SK-N-SH treated with all-trans-retinoic acid at 6 μM for 48 hours (cell line): Measurements from ENCODE around the gene CTXN1.

Experiments
- ATAC-seq: fragments of 200-7000 bp; cut with Tn5 transposase; 3 replicates; pipeline ENCODE4 v1.9.1; 2020; ENCODE audit warnings: mild to moderate bottlenecking, moderate library complexity
- ARNTL ChIP-seq: fragments of 450-650 bp; formaldehyde crosslinking; IDR thresholded peaks from 2 replicates; pipeline ENCODE4 v1.5.0; 2020; ENCODE audit warnings: low read depth, mild to moderate bottlenecking, moderate library complexity, borderline replicate concordance
- BACH2 ChIP-seq: fragments of 250-450 bp; sonication (Bioruptor Pico); IDR thresholded peaks from 2 replicates; pipeline ENCODE4 v1.9.0; 2021; ENCODE audit warnings: mild to moderate bottlenecking, borderline replicate concordance
- GLIS3 ChIP-seq: fragments of 250-450 bp; sonication (Bioruptor Pico); IDR thresholded peaks from 2 replicates; pipeline ENCODE4 v1.5.0; 2020; ENCODE audit warnings: mild to moderate bottlenecking, moderate library complexity
- PATZ1 ChIP-seq: fragments of 250-450 bp; sonication (Bioruptor Pico); IDR thresholded peaks from 2 replicates; pipeline ENCODE4 v1.8.0; 2020; ENCODE audit warnings: mild to moderate bottlenecking, moderate library complexity, borderline replicate concordance
- RARB ChIP-seq: fragments of 250-450 bp; sonication (Bioruptor Pico); IDR thresholded peaks from 2 replicates; pipeline ENCODE4 v1.8.0; 2021; ENCODE audit warnings: mild to moderate bottlenecking, moderate library complexity
- TCF4 ChIP-seq: fragments of 250-450 bp; sonication (Bioruptor Pico); IDR thresholded peaks from 2 replicates; pipeline ENCODE4 v1.8.0; 2021; ENCODE audit warnings: mild to moderate bottlenecking, moderate library complexity, borderline replicate concordance
- TOX ChIP-seq: fragments of 250-450 bp; sonication (Bioruptor Pico); IDR thresholded peaks from 2 replicates; pipeline ENCODE4 v1.8.0; 2021; ENCODE audit warnings: mild to moderate bottlenecking, moderate library complexity, borderline replicate concordance
- TSHZ2 ChIP-seq: fragments of 250-450 bp; sonication (Bioruptor Pico); IDR thresholded peaks from 2 replicates; pipeline ENCODE4 v1.5.0; 2020; ENCODE audit warnings: mild to moderate bottlenecking, moderate library complexity
- ZC3H10 ChIP-seq: fragments of 250-450 bp; sonication (Bioruptor Pico); IDR thresholded peaks from 2 replicates; pipeline ENCODE4 v1.5.1; 2021; ENCODE audit warnings: mild to moderate bottlenecking, moderate library complexity
- ZFP3 ChIP-seq: fragments of 250-450 bp; sonication (Bioruptor Pico); IDR thresholded peaks from 2 replicates; pipeline ENCODE4 v1.5.0; 2020; ENCODE audit warnings: mild to moderate bottlenecking, moderate library complexity
- ZNF565 ChIP-seq: fragments of 450-650 bp; formaldehyde crosslinking; conservative IDR thresholded peaks from 2 replicates; pipeline ENCODE4 v1.5.0; 2020; ENCODE audit warnings: low read depth, mild to moderate bottlenecking, moderate library complexity
- ZNF70 ChIP-seq: fragments of 450-650 bp; formaldehyde crosslinking; IDR thresholded peaks from 2 replicates; pipeline ENCODE4 v1.5.0; 2020; ENCODE audit warnings: mild to moderate bottlenecking, moderate library complexity
- ZNF8 ChIP-seq: fragments of 450-650 bp; formaldehyde crosslinking; IDR thresholded peaks from 2 replicates; pipeline ENCODE4 v1.5.0; 2020; ENCODE audit warnings: mild to moderate bottlenecking, moderate library complexity
- TF ChIP-seq, protein P1 (sequence below): fragments of 250-450 bp; sonication (Bioruptor Pico); IDR thresholded peaks from 2 replicates; pipeline ENCODE4 v1.5.1; 2020; ENCODE audit warnings: low read depth, mild to moderate bottlenecking, moderate library complexity
- TF ChIP-seq, protein P2 (sequence below): fragments of 250-450 bp; sonication (Bioruptor Pico); IDR thresholded peaks from 2 replicates; pipeline ENCODE4 v1.8.0; 2021; ENCODE audit warnings: low read depth, mild to moderate bottlenecking, moderate library complexity, borderline replicate concordance

Gene CTXN1

DNA sequence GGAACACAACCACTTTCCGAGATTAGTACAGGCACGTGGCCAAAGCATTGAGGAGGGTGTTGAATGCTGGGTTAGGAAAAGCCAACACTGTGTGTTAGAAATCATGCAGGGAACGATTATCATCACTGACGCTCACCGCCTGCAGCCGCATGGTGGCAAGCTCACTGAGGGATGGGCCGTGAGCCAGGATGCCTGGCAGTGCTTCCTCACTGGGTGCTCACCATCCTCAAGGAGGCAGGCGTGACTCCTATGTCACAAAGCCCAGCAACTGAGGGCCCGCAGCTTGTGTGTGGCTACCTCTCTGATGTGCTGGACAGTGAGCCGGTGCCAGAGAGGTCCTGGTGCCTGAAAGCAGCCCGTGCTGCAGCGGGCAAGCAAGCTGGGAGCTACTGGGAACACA is 47.9 kb upstream of the CTXN1 start (continued):
- no peak for TF ChIP-seq TSHZ2 (CRISPR knock-in tag)
- no peak for TF ChIP-seq TCF4 (CRISPR knock-in tag)
- no peak for TF ChIP-seq RARB (CRISPR knock-in tag)
- no peak for TF ChIP-seq GLIS3
- no peak for TF ChIP-seq ZNF70 (CRISPR knock-in tag)
- TF ChIP-seq, protein P1, sequence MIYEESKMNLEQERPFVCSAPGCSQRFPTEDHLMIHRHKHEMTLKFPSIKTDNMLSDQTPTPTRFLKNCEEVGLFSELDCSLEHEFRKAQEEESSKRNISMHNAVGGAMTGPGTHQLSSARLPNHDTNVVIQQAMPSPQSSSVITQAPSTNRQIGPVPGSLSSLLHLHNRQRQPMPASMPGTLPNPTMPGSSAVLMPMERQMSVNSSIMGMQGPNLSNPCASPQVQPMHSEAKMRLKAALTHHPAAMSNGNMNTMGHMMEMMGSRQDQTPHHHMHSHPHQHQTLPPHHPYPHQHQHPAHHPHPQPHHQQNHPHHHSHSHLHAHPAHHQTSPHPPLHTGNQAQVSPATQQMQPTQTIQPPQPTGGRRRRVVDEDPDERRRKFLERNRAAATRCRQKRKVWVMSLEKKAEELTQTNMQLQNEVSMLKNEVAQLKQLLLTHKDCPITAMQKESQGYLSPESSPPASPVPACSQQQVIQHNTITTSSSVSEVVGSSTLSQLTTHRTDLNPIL = no peak
- TF ChIP-seq ZNF8 = no peak
- TF ChIP-seq, all 23 proteins: peak for 0

GRCh38 chr19:7971553-7972520 is 45.9 kb upstream of the CTXN1 start:
- ATAC-seq = peak; percentile 9; the same call in 2 of the 3 replicates
- TF ChIP-seq TCF4 (CRISPR knock-in tag) = no peak
- no peak for TF ChIP-seq ZC3H10 (CRISPR knock-in tag)
- TF ChIP-seq RARB (CRISPR knock-in tag) = no peak
- TF ChIP-seq GLIS3 = no peak
- TF ChIP-seq ARNTL (CRISPR knock-in tag) = no peak
- TF ChIP-seq, protein P2, sequence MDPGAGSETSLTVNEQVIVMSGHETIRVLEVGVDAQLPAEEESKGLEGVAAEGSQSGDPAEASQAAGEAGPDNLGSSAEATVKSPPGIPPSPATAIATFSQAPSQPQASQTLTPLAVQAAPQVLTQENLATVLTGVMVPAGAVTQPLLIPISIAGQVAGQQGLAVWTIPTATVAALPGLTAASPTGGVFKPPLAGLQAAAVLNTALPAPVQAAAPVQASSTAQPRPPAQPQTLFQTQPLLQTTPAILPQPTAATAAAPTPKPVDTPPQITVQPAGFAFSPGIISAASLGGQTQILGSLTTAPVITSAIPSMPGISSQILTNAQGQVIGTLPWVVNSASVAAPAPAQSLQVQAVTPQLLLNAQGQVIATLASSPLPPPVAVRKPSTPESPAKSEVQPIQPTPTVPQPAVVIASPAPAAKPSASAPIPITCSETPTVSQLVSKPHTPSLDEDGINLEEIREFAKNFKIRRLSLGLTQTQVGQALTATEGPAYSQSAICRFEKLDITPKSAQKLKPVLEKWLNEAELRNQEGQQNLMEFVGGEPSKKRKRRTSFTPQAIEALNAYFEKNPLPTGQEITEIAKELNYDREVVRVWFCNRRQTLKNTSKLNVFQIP = no peak
- TF ChIP-seq, protein P1 = no peak
- no peak for TF ChIP-seq BACH2 (CRISPR knock-in tag)
- no peak for TF ChIP-seq TOX

GRCh38 chr19:7970716-7971448 is 44.9 kb upstream of the CTXN1 start:
- TF ChIP-seq RARB (CRISPR knock-in tag) = no peak
- TF ChIP-seq PATZ1 = no peak
- TF ChIP-seq ZC3H10 (CRISPR knock-in tag) = no peak
- TF ChIP-seq TOX = no peak
- TF ChIP-seq ZFP3 (CRISPR knock-in tag) = no peak
- TF ChIP-seq ZNF565 = no peak
- no peak for TF ChIP-seq GLIS3
- TF ChIP-seq, protein P1 = no peak
- TF ChIP-seq, all 23 proteins: peak for 0
- peak; percentile 80 for ATAC-seq
